Gastroesophageal sphincter (tissue), 4 donors: ENCODE results near the gene TFF2. TPM values are rescaled to one million over a fixed set of nuclear protein-coding genes. Genes with fewer than 3 reads are reported as not detected.
A peak's percentile ranks its signal among the peaks of the same experiment; 100 is the strongest.

ENCODE experiments used
- ATAC-seq: fragments of 150-250 bp; one replicate; pipeline ENCODE4 v1.9.1; 2016; ENCODE audit warnings: mild to moderate bottlenecking, moderate library complexity
- H3K27ac ChIP-seq, 4 donors: fragments of 200-600 bp; sonication (generic) in 3 of 4; 1 replicate in 3 of 4; 2 replicates in 1 of 4; pipeline ENCODE4 v1.5.1; 2016 to 2019
- H3K27me3 ChIP-seq: fragments of 200-600 bp; sonication (generic); one replicate; pipeline ENCODE4 v1.5.1; 2019
- H3K36me3 ChIP-seq, 2 donors: fragments of 200-600 bp; sonication (generic); one replicate each; pipeline ENCODE4 v1.5.1; 2019; ENCODE audit warnings: control low read depth in 1 of 2
- H3K4me1 ChIP-seq, 3 donors: fragments of 200-600 bp; sonication (generic); 1 replicate in 2 of 3; 2 replicates in 1 of 3; pipeline ENCODE4 v1.5.1; 2016 to 2019; ENCODE audit warnings: control low read depth in 2 of 3
- H3K4me3 ChIP-seq, 2 donors: fragments of 200-600 bp; sonication (generic); one replicate each; pipeline ENCODE4 v1.5.1; 2019; ENCODE audit warnings: mild to moderate bottlenecking in 1 of 2, moderate library complexity in 1 of 2
- H3K9me3 ChIP-seq, 3 donors: fragments of 200-600 bp; sonication (generic); one replicate each; pipeline ENCODE4 v1.5.1; 2017 to 2019; ENCODE audit warnings: control low read depth in 2 of 3
- CTCF ChIP-seq, 4 experiments: fragments of 200-600 bp in 2 of 4; fragments of 450-650 bp in 2 of 4; sonication (generic) in 1 of 4; IDR thresholded peaks; one replicate each; pipeline ENCODE4 v1.5.1; 2017 to 2019; ENCODE audit warnings: antibody characterized with exemption in 4 of 4, mild to moderate bottlenecking in 2 of 4, moderate library complexity in 2 of 4
- EP300 ChIP-seq: sonication (generic); formaldehyde crosslinking; IDR thresholded peaks from one replicate; pipeline ENCODE4 v1.6.1; 2017; ENCODE audit warnings: antibody characterized with exemption, mild to moderate bottlenecking
- POLR2A ChIP-seq, 2 donors: fragments of 450-650 bp; IDR thresholded peaks; one replicate each; pipeline ENCODE4 v1.6.1; 2017; ENCODE audit warnings: antibody characterized with exemption in 2 of 2, mild to moderate bottlenecking in 2 of 2, moderate library complexity in 1 of 2
- POLR2AphosphoS5 ChIP-seq: sonication (generic); formaldehyde crosslinking; IDR thresholded peaks from one replicate; pipeline ENCODE4 v1.6.1; 2017; ENCODE audit warnings: antibody characterized with exemption
- WGBS, 2 donors: methylation state at CpG; one replicate each; pipeline ENCODE4 v1.1.5; 2018; ENCODE audit warnings: low coverage in 1 of 2; 5-methylcytosine and 5-hydroxymethylcytosine counted together
- total RNA-seq, 4 donors: library from RNA; depleted of rRNA; stranded (reverse); fragments of >200 nt; gene quantifications; one replicate each; pipeline ENCODE4 v1.1.0, GENCODE V29; 2016

TFF2 gene
- total RNA-seq, 4 donors from 2014 or later, result not detected

GRCh38 chr21:42311160-42311559, 39.6 kb downstream of the TFF2 start:
- ATAC-seq, result no peak
- TF ChIP-seq POLR2A (IDR thresholded peaks at IDR 0.05), result no peak
- TF ChIP-seq POLR2AphosphoS5, result no peak
- no peak for TF ChIP-seq EP300
- no peak for TF ChIP-seq CTCF (IDR thresholded peaks at IDR 0.05)
- Histone ChIP-seq H3K9me3 (no peaks in the 10 kb centered on the region), H3K4me1 (peaks cover 0 to 10% (median 7%) of the 10 kb centered on the region in 3 donors), H3K36me3 (no peaks in the 10 kb centered on the region), H3K4me3 (no peak overlapping the region), H3K27ac (no peak overlapping the region), H3K27me3 (peaks cover 66% of the 10 kb centered on the region)
- WGBS, 2 donors, result 79 to 98% methylated on average over 2 to 6 of the region's 14 CpGs

- H3K4me3 ChIP-seq, result no peak overlapping the region
- peaks cover 73% of the 10 kb centered on the region for H3K27me3 ChIP-seq
- H3K27ac ChIP-seq, result no peak overlapping the region
- no peaks in the 10 kb centered on the region for H3K9me3 ChIP-seq
- H3K4me1 ChIP-seq, result peaks cover 0 to 10% (median 7%) of the 10 kb centered on the region in 3 donors
- H3K36me3 ChIP-seq, result no peaks in the 10 kb centered on the region
- ATAC-seq, result no peak
- no peak for TF ChIP-seq POLR2AphosphoS5
- TF ChIP-seq EP300, result no peak
- no peak for TF ChIP-seq POLR2A (IDR thresholded peaks at IDR 0.05)
- TF ChIP-seq CTCF (IDR thresholded peaks at IDR 0.05), result no peak
- WGBS, 2 donors, result 67% methylated on average over 4 of the region's 12 CpGs; no CpG with 5 or more reads in 1 of the 2 donors
Observed at GRCh38 chr21:42310411-42311001, 40.3 kb downstream of the TFF2 start.

GRCh38 chr21:42309753-42310213, 41.0 kb downstream of the TFF2 start:
- H3K9me3 ChIP-seq, result no peaks in the 10 kb centered on the region
- no peak overlapping the region for H3K4me3 ChIP-seq
- no peaks in the 10 kb centered on the region for H3K36me3 ChIP-seq
- WGBS, 2 donors, result 20 to 36% methylated on average over 3 of the region's 22 CpGs
- peak; percentile 31 for ATAC-seq
- TF ChIP-seq EP300 (no peak), POLR2AphosphoS5 (no peak), CTCF (IDR thresholded peaks at IDR 0.05) (peak in 3 of 4 experiments; percentile 27 to 76 (median 43))
- H3K27ac ChIP-seq, result no peak overlapping the region
- peaks cover 74% of the 10 kb centered on the region for H3K27me3 ChIP-seq
- peaks cover 0 to 10% (median 7%) of the 10 kb centered on the region in 3 donors for H3K4me1 ChIP-seq

- Histone ChIP-seq H3K4me1 (peaks cover 0 to 10% (median 7%) of the 10 kb centered on the region in 3 donors), H3K27ac (no peak overlapping the region), H3K36me3 (no peaks in the 10 kb centered on the region), H3K9me3 (no peaks in the 10 kb centered on the region), H3K4me3 (no peak overlapping the region), H3K27me3 (peaks cover 74% of the 10 kb centered on the region)
- WGBS, 2 donors, result 50 to 54% methylated on average over 9 to 17 of the region's 23 CpGs
- TF ChIP-seq POLR2AphosphoS5 (no peak), EP300 (no peak), CTCF (IDR thresholded peaks at IDR 0.05) (no peak), POLR2A (IDR thresholded peaks at IDR 0.05) (no peak)
- no peak for ATAC-seq
Observed at GRCh38 chr21:42308914-42309752, 41.7 kb downstream of the TFF2 start.
